ENCODE results near the gene LRRC4C.

Gene LRRC4C

GRCh38 chr11:40280159-40281051 is 1179.0 kb downstream of the LRRC4C start:
- DNase-seq, result no peak

GRCh38 chr11:40276960-40277359 is 1182.5 kb downstream of the LRRC4C start:
- DNase-seq, result no peak

GRCh38 chr11:40274017-40274416 is 1185.4 kb downstream of the LRRC4C start:
- no peak for DNase-seq

- no peak for DNase-seq
Measured at GRCh38 chr11:40273192-40273732, 1186.2 kb downstream of the LRRC4C start.

GRCh38 chr11:40271361-40271760 is 1188.1 kb downstream of the LRRC4C start:
- no peak for DNase-seq

- no peak for DNase-seq
Measured at GRCh38 chr11:40269865-40270264, 1189.6 kb downstream of the LRRC4C start.

GRCh38 chr11:40268551-40268950 is 1190.9 kb downstream of the LRRC4C start:
- no peak for DNase-seq

- DNase-seq, result no peak
Measured at GRCh38 chr11:40255457-40255856, 1204.0 kb downstream of the LRRC4C start.

- DNase-seq, result no peak
Measured at GRCh38 chr11:40253166-40253565, 1206.3 kb downstream of the LRRC4C start.

- DNase-seq, result no peak
Measured at GRCh38 chr11:40252236-40252635, 1207.2 kb downstream of the LRRC4C start.

GRCh38 chr11:40246983-40247382 is 1212.5 kb downstream of the LRRC4C start:
- no peak for DNase-seq

- DNase-seq, result no peak
Measured at GRCh38 chr11:40241524-40242051, 1217.9 kb downstream of the LRRC4C start.

GRCh38 chr11:40240284-40240683 is 1219.2 kb downstream of the LRRC4C start:
- no peak for DNase-seq

GRCh38 chr11:40236526-40236925 is 1222.9 kb downstream of the LRRC4C start:
- DNase-seq, result no peak

GRCh38 chr11:40235841-40236240 is 1223.6 kb downstream of the LRRC4C start:
- DNase-seq, result no peak

GRCh38 chr11:40230821-40231220 is 1228.6 kb downstream of the LRRC4C start:
- DNase-seq, result no peak

GRCh38 chr11:40228662-40229061 is 1230.8 kb downstream of the LRRC4C start:
- DNase-seq, result no peak

- DNase-seq, result no peak
Measured at GRCh38 chr11:40227730-40228129, 1231.7 kb downstream of the LRRC4C start.

GRCh38 chr11:40226654-40227053 is 1232.8 kb downstream of the LRRC4C start:
- DNase-seq, result no peak

- DNase-seq, result no peak
Measured at GRCh38 chr11:40223596-40224330, 1235.7 kb downstream of the LRRC4C start.

- DNase-seq, result no peak
Measured at GRCh38 chr11:40219401-40219800, 1240.1 kb downstream of the LRRC4C start.

- no peak for DNase-seq
Measured at GRCh38 chr11:40215556-40215955, 1243.9 kb downstream of the LRRC4C start.

- DNase-seq, result no peak
Measured at GRCh38 chr11:40207416-40207815, 1252.0 kb downstream of the LRRC4C start.

- DNase-seq, result no peak
Measured at GRCh38 chr11:40204228-40204627, 1255.2 kb downstream of the LRRC4C start.
